HFFc6 (cell line): ENCODE measurements around the gene PNKD. TPM values are rescaled to one million over a fixed set of nuclear protein-coding genes. Genes with fewer than 3 reads are reported as not detected.

Source experiments
- DNase-seq: peaks from one replicate; pipeline ENCODE4 v3.0.0-alpha.2; 2018
- H3K27ac Mint-ChIP-seq: 2 replicates; pipeline ENCODE4 v1.8.0; 2020; ENCODE audit warnings: mild to moderate bottlenecking, mixed read lengths
- H3K27me3 Mint-ChIP-seq: 2 replicates; pipeline ENCODE4 v1.8.0; 2021; ENCODE audit warnings: mild to moderate bottlenecking, moderate library complexity, mixed read lengths; ENCODE audit not compliant: insufficient read depth
- H3K36me3 Mint-ChIP-seq: 2 replicates; pipeline ENCODE4 v1.8.0; 2021; ENCODE audit warnings: low read depth, mixed read lengths
- H3K4me1 Mint-ChIP-seq: 2 replicates; pipeline ENCODE4 v1.8.0; 2020; ENCODE audit warnings: low read depth, mixed read lengths
- H3K4me3 Mint-ChIP-seq: 2 replicates; pipeline ENCODE4 v1.8.0; 2020; ENCODE audit warnings: mild to moderate bottlenecking, moderate library complexity, mixed read lengths
- H3K9me3 Mint-ChIP-seq: 2 replicates; pipeline ENCODE4 v1.8.0; 2020; ENCODE audit warnings: mild to moderate bottlenecking, mixed read lengths
- total RNA-seq, 6 experiments: library from RNA; stranded (reverse); fragmentation: NEBNext Ultra II Directional; extraction: Animal tissue kit (Norgen Biotek cat#: 25700); gene quantifications; 2 replicates in 1 of 6; 3 replicates in 5 of 6; pipeline ENCODE4 v1.2.3, GENCODE V29; 2021
- TF ChIP-seq, protein P1 (sequence below): fragments of 200-600 bp; sonication (generic); IDR thresholded peaks from 2 replicates; pipeline ENCODE4 v1.5.0; 2021; ENCODE audit warnings: antibody characterized with exemption, mild to moderate bottlenecking

Gene PNKD
- total RNA-seq, 6 experiments from 2014 or later, result 50.8 to 62.8 (median 57.7) TPM

DNA sequence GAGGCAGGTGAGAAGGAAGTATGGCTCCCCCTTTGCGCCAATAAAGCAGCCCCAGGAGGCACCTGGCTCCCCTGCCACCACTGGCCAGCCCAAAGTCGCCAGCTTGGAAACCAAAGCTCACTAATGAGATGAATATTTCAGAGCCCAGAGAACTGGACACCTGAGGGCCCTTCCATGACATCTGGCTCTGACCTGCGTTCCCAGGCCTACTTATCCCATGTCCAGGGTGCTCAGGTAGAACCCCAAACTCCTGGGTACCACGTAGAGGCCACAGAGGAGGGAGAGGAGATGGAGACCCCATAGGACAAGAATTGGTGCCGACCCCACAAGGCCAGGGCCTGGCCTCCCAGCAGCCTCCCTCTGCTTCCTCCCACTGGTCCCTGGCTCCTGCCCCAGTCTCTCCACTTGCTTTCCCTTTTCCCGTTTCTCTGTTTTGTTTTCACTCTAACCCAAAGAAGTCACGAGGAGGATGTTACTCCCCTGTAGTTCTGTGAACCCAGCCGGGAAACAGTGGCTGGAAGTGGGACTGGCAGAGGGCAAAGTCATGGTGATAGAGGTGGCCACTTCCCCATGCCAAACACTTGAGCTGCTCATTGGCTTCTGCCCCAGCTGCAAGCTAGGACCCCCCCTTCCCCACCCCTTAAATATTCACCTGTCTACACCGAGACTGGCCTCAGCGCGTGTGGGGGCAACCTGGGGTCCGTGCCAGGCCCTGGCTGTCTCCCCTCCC is 21.2 kb downstream of the PNKD start:
- Mint-ChIP-seq H3K9me3 (no peaks in the 10 kb centered on the region), H3K4me1 (peaks cover 62% of the 10 kb centered on the region), H3K27me3 (peaks cover 5% of the 10 kb centered on the region), H3K4me3 (peak overlapping the region; percentile 90), H3K27ac (peak overlapping the region; percentile 79), H3K36me3 (peaks cover 16% of the 10 kb centered on the region)
- peak; percentile 15 for DNase-seq
- TF ChIP-seq, protein P1, sequence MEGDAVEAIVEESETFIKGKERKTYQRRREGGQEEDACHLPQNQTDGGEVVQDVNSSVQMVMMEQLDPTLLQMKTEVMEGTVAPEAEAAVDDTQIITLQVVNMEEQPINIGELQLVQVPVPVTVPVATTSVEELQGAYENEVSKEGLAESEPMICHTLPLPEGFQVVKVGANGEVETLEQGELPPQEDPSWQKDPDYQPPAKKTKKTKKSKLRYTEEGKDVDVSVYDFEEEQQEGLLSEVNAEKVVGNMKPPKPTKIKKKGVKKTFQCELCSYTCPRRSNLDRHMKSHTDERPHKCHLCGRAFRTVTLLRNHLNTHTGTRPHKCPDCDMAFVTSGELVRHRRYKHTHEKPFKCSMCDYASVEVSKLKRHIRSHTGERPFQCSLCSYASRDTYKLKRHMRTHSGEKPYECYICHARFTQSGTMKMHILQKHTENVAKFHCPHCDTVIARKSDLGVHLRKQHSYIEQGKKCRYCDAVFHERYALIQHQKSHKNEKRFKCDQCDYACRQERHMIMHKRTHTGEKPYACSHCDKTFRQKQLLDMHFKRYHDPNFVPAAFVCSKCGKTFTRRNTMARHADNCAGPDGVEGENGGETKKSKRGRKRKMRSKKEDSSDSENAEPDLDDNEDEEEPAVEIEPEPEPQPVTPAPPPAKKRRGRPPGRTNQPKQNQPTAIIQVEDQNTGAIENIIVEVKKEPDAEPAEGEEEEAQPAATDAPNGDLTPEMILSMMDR, result no peak

DNA sequence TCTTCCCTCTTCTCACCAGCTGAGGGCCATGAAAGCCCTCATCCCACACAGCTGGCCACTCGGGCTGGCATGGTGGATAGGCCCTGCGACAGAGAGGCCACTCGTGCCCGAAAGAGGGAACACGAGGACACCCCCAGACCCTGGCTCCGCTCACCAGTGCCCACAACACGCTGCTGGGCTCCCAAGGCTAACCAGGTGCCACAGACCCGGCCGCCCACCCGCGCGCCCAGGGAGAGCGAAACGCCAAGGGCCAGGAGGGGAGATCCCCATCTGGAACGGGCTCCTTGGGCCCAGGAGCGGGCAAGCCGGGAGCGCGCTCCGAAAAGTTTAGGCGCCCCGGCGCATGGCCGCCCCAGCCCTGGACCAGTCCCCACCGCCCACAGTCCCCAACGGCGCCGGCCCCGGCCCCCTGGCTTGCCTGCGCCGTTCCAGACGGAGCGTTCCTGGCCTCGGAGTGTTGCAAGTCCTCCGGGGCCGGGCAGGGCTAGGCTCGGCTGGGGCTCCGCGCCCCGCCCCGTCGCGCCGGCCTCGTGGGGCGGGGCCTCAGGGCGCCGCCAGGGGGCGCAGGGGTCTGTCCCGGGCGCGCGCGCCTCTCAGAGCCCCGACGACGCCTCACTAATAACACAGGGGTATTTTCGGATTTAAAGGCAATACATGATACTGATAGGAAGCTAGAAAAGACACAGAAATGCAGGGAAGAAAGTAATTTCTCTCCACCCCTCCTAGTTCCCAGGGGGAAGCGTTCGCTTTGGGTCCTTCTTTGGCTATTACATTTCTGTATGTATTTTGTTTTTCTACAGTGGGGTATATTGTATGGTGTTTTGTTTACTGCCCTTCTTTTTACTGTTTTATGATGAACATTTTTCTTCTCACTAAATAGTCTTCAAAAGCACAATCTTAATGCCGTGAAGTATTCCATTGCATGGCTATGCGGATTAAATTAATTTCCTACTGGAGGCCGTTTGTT is 22.0 kb downstream of the PNKD start, which contains the start of gene TMBIM1:
TMBIM1 (minus strand) TSS at position 456 of the 967 bp plus-strand sequence. CDS start 10,362 bp downstream, outside the sequence.
- Mint-ChIP-seq H3K9me3 (no peaks in the 10 kb centered on the region), H3K36me3 (peaks cover 16% of the 10 kb centered on the region), H3K27ac (peak within 1 kb of the TSS; percentile 79), H3K4me1 (peaks cover 54% of the 10 kb centered on the region), H3K4me3 (peak within 1 kb of the TSS; percentile 90), H3K27me3 (peaks cover 3% of the 10 kb centered on the region)
- peak; percentile 35 for DNase-seq
- TF ChIP-seq, protein P1, result peak; percentile 98

GRCh38 chr2:218293715-218294429 is 23.6 kb downstream of the PNKD start:
- Mint-ChIP-seq H3K4me3 (no peak overlapping the region; the same call in 1 of the 2 replicates), H3K4me1 (peaks cover 53% of the 10 kb centered on the region), H3K9me3 (no peaks in the 10 kb centered on the region), H3K36me3 (peaks cover 12% of the 10 kb centered on the region), H3K27me3 (peaks cover 3% of the 10 kb centered on the region; the same call in 1 of the 2 replicates), H3K27ac (no peak overlapping the region)
- DNase-seq, result no peak
- TF ChIP-seq, protein P1, result no peak

DNA sequence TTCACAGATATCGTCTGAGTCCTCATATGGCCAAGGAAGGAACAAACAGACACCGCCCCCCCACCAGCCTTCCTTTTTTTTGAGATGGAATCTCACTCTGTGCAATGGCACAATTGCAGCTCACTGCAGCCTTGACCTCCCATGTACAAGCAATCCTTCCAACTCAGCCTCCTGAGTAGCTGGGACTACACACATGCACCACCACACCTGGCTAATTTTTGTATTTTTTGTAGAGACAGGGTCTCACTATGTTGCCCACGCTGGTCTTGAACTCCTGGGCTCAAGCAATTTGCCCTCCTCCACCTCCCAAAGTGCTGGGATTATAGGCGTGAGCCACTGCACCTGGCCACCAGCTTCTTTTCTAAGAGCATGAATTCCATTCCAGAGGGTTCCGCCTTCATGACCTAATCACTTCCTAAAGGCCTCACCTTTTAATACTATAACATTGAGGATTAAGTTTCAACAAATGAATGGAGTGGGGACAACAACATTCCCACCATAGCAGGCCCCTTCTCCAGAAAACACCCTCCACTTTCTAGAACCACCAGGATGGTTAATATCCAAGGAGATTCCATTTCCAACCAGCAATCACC is 24.2 kb downstream of the PNKD start:
- TF ChIP-seq, protein P1, result no peak
- DNase-seq, result no peak
- H3K4me3 Mint-ChIP-seq, result no peak overlapping the region
- H3K4me1 Mint-ChIP-seq, result peaks cover 52% of the 10 kb centered on the region
- no peaks in the 10 kb centered on the region for H3K9me3 Mint-ChIP-seq
- H3K36me3 Mint-ChIP-seq, result peaks cover 9% of the 10 kb centered on the region; the same call in 1 of the 2 replicates
- H3K27ac Mint-ChIP-seq, result no peak overlapping the region
- peaks cover 3% of the 10 kb centered on the region; the same call in 1 of the 2 replicates for H3K27me3 Mint-ChIP-seq

- no peak overlapping the region for H3K4me3 Mint-ChIP-seq
- H3K9me3 Mint-ChIP-seq, result no peaks in the 10 kb centered on the region
- DNase-seq, result no peak
- TF ChIP-seq, protein P1, result no peak
- H3K27ac Mint-ChIP-seq, result no peak overlapping the region
- peaks cover 4% of the 10 kb centered on the region; the same call in 1 of the 2 replicates for H3K27me3 Mint-ChIP-seq
- peaks cover 5% of the 10 kb centered on the region; the same call in 1 of the 2 replicates for H3K36me3 Mint-ChIP-seq
- peaks cover 47% of the 10 kb centered on the region for H3K4me1 Mint-ChIP-seq
Observed at GRCh38 chr2:218295029-218295428, 24.7 kb downstream of the PNKD start.
